HPDE6-E6E7 (cell line): Measurements from ENCODE around the gene PRKAR1B.

Source experiments
- DNase-seq: peaks from one replicate; pipeline ENCODE4 v3.0.0; 2011; ENCODE audit warnings: missing footprints; ENCODE audit errors: extremely low spot score

Gene PRKAR1B

GRCh38 chr7:540997-541396 lies 186.1 kb downstream of the PRKAR1B start:
- DNase-seq: no peak

GRCh38 chr7:540579-540978 lies 186.5 kb downstream of the PRKAR1B start:
- no peak for DNase-seq

- DNase-seq: peak; percentile 94
Observed at GRCh38 chr7:539731-540411, 187.2 kb downstream of the PRKAR1B start.

- no peak for DNase-seq
Observed at GRCh38 chr7:538764-539685, 188.1 kb downstream of the PRKAR1B start.

- peak; percentile 84 for DNase-seq
Observed at GRCh38 chr7:537911-538634, 189.0 kb downstream of the PRKAR1B start.

- no peak for DNase-seq
Observed at GRCh38 chr7:536231-536630, 190.8 kb downstream of the PRKAR1B start.

GRCh38 chr7:534959-535358 lies 192.1 kb downstream of the PRKAR1B start:
- no peak for DNase-seq

GRCh38 chr7:534075-534474 lies 193.0 kb downstream of the PRKAR1B start:
- DNase-seq: no peak

- DNase-seq: no peak
Observed at GRCh38 chr7:533266-533665, 193.8 kb downstream of the PRKAR1B start.

GRCh38 chr7:532379-533143 lies 194.5 kb downstream of the PRKAR1B start:
- DNase-seq: no peak

- DNase-seq: no peak
Observed at GRCh38 chr7:531777-532176, 195.3 kb downstream of the PRKAR1B start.

GRCh38 chr7:528451-528850 lies 198.6 kb downstream of the PRKAR1B start:
- no peak for DNase-seq

- DNase-seq: no peak
Observed at GRCh38 chr7:527723-528122, 199.4 kb downstream of the PRKAR1B start.

- DNase-seq: no peak
Observed at GRCh38 chr7:526460-527034, 200.5 kb downstream of the PRKAR1B start.

GRCh38 chr7:525740-526139 lies 201.3 kb downstream of the PRKAR1B start:
- no peak for DNase-seq

- DNase-seq: no peak
Observed at GRCh38 chr7:524800-525199, 202.3 kb downstream of the PRKAR1B start.

GRCh38 chr7:523347-524336 lies 203.4 kb downstream of the PRKAR1B start:
- DNase-seq: no peak

GRCh38 chr7:522951-523314 lies 204.1 kb downstream of the PRKAR1B start:
- no peak for DNase-seq

GRCh38 chr7:522071-522950 lies 204.8 kb downstream of the PRKAR1B start:
- no peak for DNase-seq
